Effector CD8-positive, alpha-beta T cell (primary cell): ENCODE measurements around the gene CCDC15.
"Not testable (repeated sequence)": the region's sequence is repeated elsewhere in the genome, so short reads cannot be mapped to it uniquely, and the experiment has no call there.

Source experiments
- DNase-seq: peaks from one replicate; lab custom pipeline; 2025; lab: John Stamatoyannopoulos, UW

Gene CCDC15

GRCh38 chr11:124942466-124943253 is 11.3 kb upstream of the CCDC15 start:
- no peak for DNase-seq

- no peak for DNase-seq
These were observed 10.8 kb upstream of the CCDC15 start for GRCh38 chr11:124943254-124943616.

DNA sequence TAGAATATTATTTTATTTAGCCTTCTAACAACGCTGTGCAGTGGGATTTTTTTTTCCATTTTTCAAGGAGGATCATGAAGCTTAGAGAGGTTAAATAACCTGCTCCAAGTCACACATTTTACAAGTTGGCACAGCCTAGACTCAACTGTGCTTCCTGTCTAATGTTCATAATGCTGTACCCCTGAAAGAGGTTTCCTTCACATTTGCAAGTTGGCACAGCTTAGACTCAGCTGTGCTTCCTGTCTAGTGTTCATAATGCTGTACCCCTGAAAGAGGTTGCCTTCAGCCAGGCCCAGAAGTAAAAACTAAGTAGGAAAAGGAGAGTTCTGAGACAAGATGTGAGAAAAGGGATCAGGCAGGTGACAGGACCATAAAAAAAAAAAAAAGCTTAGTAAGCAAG is 10.3 kb upstream of the CCDC15 start:
- no peak for DNase-seq

GRCh38 chr11:124944565-124944964 is 9.4 kb upstream of the CCDC15 start:
- no peak for DNase-seq

- no peak for DNase-seq
These were observed 8.2 kb upstream of the CCDC15 start for GRCh38 chr11:124945826-124946225.

GRCh38 chr11:124946735-124947141 is 7.3 kb upstream of the CCDC15 start:
- DNase-seq: no peak

GRCh38 chr11:124950601-124951330 is 3.2 kb upstream of the CCDC15 start:
- DNase-seq: no peak

GRCh38 chr11:124951341-124951740 is 2.7 kb upstream of the CCDC15 start:
- DNase-seq: no peak

- DNase-seq: no peak
These were observed 571 bp downstream of the CCDC15 start for GRCh38 chr11:124954590-124954955.

DNA sequence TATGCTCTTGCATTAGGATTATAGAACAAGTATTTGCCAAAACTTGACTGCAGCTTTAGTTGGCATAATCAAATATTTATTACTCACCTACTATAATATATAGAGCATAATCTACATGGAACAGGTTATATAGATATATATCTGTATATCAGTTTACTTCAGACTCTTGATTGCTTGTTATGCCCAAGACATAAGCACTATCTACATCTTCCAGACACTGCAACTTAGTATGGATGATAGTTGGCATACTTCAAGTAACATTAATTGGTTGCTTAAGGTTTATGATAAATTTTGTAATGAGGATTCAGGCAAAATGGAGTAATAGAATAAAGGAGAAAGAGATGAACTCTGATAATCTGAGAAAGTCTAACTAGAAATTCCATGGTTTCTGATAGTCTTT is 1.0 kb downstream of the CCDC15 start:
- no peak for DNase-seq

GRCh38 chr11:124961972-124962609 is 8.1 kb downstream of the CCDC15 start:
- DNase-seq: no peak

GRCh38 chr11:124968197-124968596 is 14.2 kb downstream of the CCDC15 start:
- not testable (repeated sequence) for DNase-seq

DNA sequence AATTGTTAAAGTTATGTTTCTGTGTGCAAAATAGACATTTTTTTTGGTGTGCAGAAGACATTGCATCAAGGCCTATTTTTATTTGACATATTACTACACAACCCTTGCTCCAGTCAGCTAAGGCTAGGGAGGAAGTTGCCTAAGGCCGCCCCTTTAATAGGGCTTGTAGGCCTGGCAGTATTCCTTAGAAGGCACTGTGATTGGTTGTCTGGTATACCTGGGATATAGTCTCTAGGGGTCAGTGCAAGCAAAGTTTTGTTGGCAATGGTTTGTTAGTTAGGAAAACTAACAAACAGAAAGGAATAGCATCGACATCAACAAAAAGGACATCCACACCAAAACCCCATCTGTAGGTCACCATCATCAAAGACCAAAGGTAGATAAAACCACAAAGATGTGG is 16.9 kb downstream of the CCDC15 start:
- DNase-seq: no peak

DNA sequence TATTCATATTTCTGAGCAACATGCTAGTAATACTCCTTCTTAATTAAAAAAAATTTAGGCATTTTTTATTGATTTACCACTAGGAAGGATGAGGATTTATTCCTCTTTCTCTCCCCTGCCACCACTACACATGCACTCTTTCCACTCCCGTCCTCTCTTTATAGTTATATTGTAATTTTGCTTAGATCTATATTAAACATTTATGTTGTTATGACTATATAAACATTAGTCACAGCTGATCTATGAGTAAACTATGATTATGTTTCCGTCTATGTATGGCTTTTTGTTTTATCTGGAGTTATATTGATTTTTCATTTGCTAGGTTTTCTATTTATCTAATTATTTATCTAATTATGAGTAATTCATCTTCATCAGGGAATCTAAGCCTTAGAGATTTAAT is 17.8 kb downstream of the CCDC15 start:
- no peak for DNase-seq

- no peak for DNase-seq
These were observed 22.5 kb downstream of the CCDC15 start for GRCh38 chr11:124976531-124976930.

GRCh38 chr11:124977006-124977405 is 23.0 kb downstream of the CCDC15 start:
- DNase-seq: no peak

DNA sequence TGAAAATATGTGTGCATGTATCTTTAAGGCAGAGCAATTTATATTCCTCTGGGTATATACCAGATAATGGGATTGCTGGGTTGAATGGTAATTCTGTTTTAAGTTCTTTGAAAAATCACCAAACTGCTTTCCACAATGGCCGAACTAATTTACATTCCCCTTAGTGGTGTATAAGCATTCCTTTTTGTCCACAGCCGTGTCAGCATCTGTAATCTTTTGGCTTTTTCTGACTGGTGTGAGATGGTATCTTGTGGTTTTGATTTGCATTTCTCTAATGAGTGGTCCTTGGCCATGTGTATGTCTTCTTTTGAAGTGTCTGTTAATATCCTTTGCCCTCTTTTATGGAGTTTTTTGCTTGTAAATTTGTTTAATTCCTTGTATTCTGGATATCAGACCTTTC is 24.3 kb downstream of the CCDC15 start:
- no peak for DNase-seq

DNA sequence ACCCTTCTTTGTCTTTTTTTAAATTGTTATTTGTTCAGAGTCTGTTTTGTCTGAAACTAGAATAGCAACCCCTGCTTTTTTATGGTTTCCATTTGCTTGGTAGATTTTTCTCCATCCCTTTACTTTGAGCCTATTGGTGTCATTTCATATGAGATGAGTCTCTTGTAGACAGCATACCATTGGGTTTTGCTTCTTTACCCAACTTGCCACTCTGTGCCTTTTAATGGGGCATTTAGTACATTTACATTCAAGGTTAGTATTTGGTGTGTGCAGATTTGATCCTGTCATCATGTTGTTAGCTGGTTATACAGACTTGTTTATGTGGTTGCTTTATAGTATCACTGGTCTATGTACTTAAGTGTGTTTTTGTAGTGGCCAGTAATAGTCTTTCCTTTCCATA is 28.0 kb downstream of the CCDC15 start:
- DNase-seq: no peak

DNA sequence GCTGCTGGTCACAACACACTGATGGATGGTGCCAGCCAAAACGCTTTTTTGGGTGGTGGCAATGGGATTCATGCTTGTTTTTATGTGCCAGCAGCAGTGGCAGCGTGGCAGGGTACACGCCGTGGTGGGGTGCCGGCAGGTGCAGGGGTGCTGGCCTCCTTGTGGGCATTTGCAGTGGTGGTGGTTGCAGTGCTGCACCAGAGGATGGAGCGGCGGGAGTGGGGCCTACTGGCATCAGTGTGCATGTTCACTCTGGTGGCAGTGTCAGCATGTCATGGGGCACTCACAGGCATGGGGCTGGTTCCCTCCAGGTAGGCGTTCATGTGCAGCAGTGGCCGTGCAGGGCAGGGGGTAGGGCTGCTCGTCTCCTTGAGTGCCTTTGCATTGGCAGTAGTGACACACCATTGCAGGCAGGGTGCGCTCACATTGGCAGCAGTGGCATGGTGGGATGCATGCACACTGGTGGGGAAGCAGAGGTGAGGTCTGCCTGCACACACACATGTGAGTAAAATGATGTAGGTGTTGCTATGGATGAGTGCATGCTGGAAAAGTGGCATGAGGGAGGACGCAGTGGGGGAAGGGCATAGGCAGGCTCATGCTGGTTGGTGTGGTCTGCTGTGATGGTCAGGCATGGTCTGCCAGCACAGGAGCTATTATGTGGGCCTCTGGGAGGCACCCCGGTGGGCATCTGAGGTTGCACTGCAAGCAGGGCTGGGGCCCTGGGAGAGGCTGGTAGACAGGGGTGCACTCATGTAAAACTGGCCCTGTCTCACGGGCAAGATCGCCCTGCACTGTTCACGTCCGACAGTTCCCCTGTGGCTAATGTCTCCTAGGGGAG is 29.9 kb downstream of the CCDC15 start:
- no peak for DNase-seq

DNA sequence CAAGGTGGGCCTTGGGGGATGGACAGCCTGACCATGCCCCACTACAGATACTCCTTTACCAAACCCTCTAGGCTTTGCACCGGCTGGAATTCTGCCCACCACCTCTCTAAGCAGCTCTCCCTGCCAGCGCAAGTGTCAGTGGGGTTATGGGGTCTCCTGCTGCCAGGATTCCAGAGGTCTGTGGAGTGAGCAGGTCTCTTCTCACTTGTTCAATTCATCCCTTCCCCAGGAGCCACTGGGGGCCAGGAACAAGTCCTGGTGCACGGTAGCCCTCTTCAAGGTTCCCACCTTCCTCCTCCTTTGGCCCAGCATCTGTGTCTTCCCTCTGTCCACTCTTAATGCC is 30.5 kb downstream of the CCDC15 start:
- no peak for DNase-seq

DNA sequence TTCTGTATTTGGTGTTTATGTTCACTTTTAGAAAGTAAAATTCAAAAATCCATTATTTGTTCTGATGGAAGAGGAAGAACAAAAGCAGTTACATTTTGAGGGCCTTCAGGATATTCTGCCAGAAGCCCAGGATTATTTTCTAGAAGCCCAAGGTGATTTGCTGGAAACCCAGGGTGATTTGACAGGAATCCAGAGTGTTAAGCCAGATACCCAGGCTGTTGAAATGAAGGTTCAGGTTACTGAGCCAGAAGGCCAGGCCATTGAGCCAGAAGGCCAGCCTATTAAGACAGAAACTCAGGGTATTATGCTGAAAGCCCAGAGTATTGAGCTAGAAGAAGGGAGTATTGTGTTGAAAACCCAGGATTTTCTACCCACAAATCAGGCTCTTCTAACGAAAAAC is 33.1 kb downstream of the CCDC15 start:
- no peak for DNase-seq

GRCh38 chr11:124988063-124988462 is 34.1 kb downstream of the CCDC15 start:
- DNase-seq: no peak
